PC-9 (cell line): ENCODE results near the gene FAM114A1. TPM values are rescaled to one million over a fixed set of nuclear protein-coding genes. Genes with fewer than 3 reads are reported as not detected.

Experiments
- BruUV-seq: library from RNA; stranded (reverse); fragments of 400-500 nt; replicated peaks from 2 replicates; lab custom pipeline; 2021; lab: Mats Ljungman, UMichigan
- CTCF ChIA-PET: fragments of 300-600 bp; sonication (Branson Sonifier 250); formaldehyde crosslinking; loops from one replicate; lab custom pipeline; 2022; ENCODE audit warnings: antibody characterized with exemption; lab: Charles Lee
- POLR2A ChIA-PET: fragments of 300-600 bp; sonication (Branson Sonifier 250); formaldehyde crosslinking; loops from one replicate; lab custom pipeline; 2022; ENCODE audit warnings: antibody characterized with exemption; ENCODE audit not compliant: unreplicated experiment; lab: Charles Lee
- DNase-seq, 2 experiments: peaks; one replicate each; pipeline versions ENCODE4 v3.0.0 to v3.0.0-alpha.2; 2015 to 2022; ENCODE audit warnings: mixed read lengths in 1 of 2
- H2AFZ ChIP-seq: fragments of 200-600 bp; sonication (generic); 2 replicates; pipeline ENCODE4 v1.8.1; 2017; ENCODE audit warnings: antibody characterized with exemption
- H3F3A ChIP-seq: fragments of 200-600 bp; sonication (generic); 2 replicates; pipeline ENCODE4 v1.8.1; 2017; ENCODE audit warnings: antibody characterized with exemption, mild to moderate bottlenecking, low read depth; ENCODE audit not compliant: insufficient read depth
- H3K27ac ChIP-seq: fragments of 200-600 bp; sonication (generic); 2 replicates; pipeline ENCODE4 v1.6.1; 2016; ENCODE audit warnings: mixed run types
- H3K27me3 ChIP-seq: fragments of 200-600 bp; sonication (generic); 2 replicates; pipeline ENCODE4 v1.6.1; 2016; ENCODE audit warnings: low read depth, mixed run types; ENCODE audit not compliant: insufficient read depth
- H3K36me3 ChIP-seq: fragments of 200-600 bp; sonication (generic); 2 replicates; pipeline ENCODE4 v1.6.1; 2016; ENCODE audit warnings: low read depth, mixed run types
- H3K4me1 ChIP-seq: fragments of 200-600 bp; sonication (generic); replicated peaks from 2 replicates; pipeline ENCODE4 v1.6.1; 2016; ENCODE audit warnings: mixed run types; ENCODE audit not compliant: insufficient read depth
- H3K4me2 ChIP-seq: fragments of 200-600 bp; sonication (generic); 2 replicates; pipeline ENCODE4 v1.6.1; 2017; ENCODE audit warnings: mixed run types
- H3K4me3 ChIP-seq: fragments of 200-600 bp; sonication (generic); 2 replicates; pipeline ENCODE4 v1.6.1; 2016; ENCODE audit warnings: mixed run types
- H3K79me2 ChIP-seq: fragments of 200-600 bp; sonication (generic); 2 replicates; pipeline ENCODE4 v1.6.1; 2017; ENCODE audit warnings: low read depth, mixed run types
- H3K9me2 ChIP-seq: fragments of 200-600 bp; sonication (generic); 2 replicates; pipeline ENCODE4 v1.8.1; 2017; ENCODE audit warnings: mild to moderate bottlenecking; ENCODE audit not compliant: insufficient read depth
- H3K9me3 ChIP-seq: fragments of 200-600 bp; sonication (generic); 2 replicates; pipeline ENCODE4 v1.8.1; 2016; ENCODE audit warnings: low read depth; ENCODE audit not compliant: insufficient read depth
- H4K20me1 ChIP-seq: fragments of 200-600 bp; sonication (generic); 2 replicates; pipeline ENCODE4 v1.8.1; 2017; ENCODE audit not compliant: insufficient read depth
- CTCF ChIP-seq: fragments of 200-600 bp; sonication (generic); conservative IDR thresholded peaks from 2 replicates; pipeline ENCODE4 v1.6.1; 2017; ENCODE audit warnings: mixed run types, antibody characterized with exemption, mild to moderate bottlenecking, moderate library complexity
- EZH2 ChIP-seq: fragments of 200-600 bp; sonication (generic); IDR thresholded peaks from 2 replicates; pipeline ENCODE4 v1.8.0; 2017; ENCODE audit warnings: antibody characterized with exemption, low read depth
- intact Hi-C: fragments of 100-400 bp; cut with micrococcal nuclease; formaldehyde crosslinking; loops from one replicate; pipeline ENCODE4 v1.10.0; 2022; ENCODE audit not compliant: unreplicated experiment
- total RNA-seq: library from RNA; stranded (reverse); gene quantifications from 2 replicates; pipeline ENCODE4 v1.2.3, GENCODE V29; 2021

The FAM114A1 gene
- total RNA-seq, 1 experiment from 2014 or later: 73.7 TPM

DNA sequence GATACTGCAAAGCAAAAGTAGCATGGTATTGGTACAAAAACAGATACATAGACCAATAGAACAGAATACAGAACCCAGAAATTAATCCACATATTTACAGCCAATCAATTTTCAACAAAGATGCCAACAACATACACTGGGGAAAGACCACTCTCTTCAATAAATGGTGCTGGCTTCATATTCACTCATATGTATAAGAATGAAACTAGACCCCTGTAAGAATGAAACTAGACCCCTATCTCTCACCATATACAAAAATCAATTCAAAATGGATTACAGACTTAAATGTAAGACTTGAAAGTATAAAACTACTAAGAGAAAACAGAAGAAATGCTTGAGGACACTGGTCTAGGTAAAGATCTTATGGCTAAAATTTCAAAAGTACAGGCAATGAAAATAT lies 30.3 kb upstream of the FAM114A1 start:
- ChIA-PET CTCF (no interaction called here), POLR2A (no interaction called here)
- peaks cover 12% of the 10 kb centered on the region for H3K4me1 ChIP-seq
- no peak overlapping the region for H3K27ac ChIP-seq
- no peak overlapping the region for H3K4me2 ChIP-seq
- no peaks in the 10 kb centered on the region for H3F3A ChIP-seq
- no peaks in the 10 kb centered on the region for H3K27me3 ChIP-seq
- H3K9me2 ChIP-seq: no peaks in the 10 kb centered on the region
- BruUV-seq: no TSS peak
- TF ChIP-seq EZH2: no peak
- no peak for TF ChIP-seq CTCF
- intact Hi-C loops: no loop called here
- H3K4me3 ChIP-seq: no peak overlapping the region
- H2AFZ ChIP-seq: 0 out of 2 replicates have a peak overlapping the region, but pooled peaks have one; percentile 13
- H4K20me1 ChIP-seq: no peaks in the 10 kb centered on the region
- H3K9me3 ChIP-seq: peaks cover 26% of the 10 kb centered on the region; the same call in 1 of the 2 replicates
- H3K79me2 ChIP-seq: no peaks in the 10 kb centered on the region
- no peak for DNase-seq
- H3K36me3 ChIP-seq: no peaks in the 10 kb centered on the region

- peak in 1 of 2 experiments; percentile 58 for DNase-seq
- Histone ChIP-seq H3K36me3 (no peaks in the 10 kb centered on the region), H3K27ac (peak overlapping the region; percentile 11; the same call in 1 of the 2 replicates), H3K9me2 (no peaks in the 10 kb centered on the region), H3K79me2 (no peaks in the 10 kb centered on the region), H3K4me2 (peak overlapping the region; percentile 8; the same call in 1 of the 2 replicates), H3K4me3 (no peak overlapping the region), H3K9me3 (peaks cover 26% of the 10 kb centered on the region; the same call in 1 of the 2 replicates), H3K4me1 (peaks cover 12% of the 10 kb centered on the region), H3F3A (no peaks in the 10 kb centered on the region), H3K27me3 (no peaks in the 10 kb centered on the region), H2AFZ (no peak overlapping the region), H4K20me1 (no peaks in the 10 kb centered on the region)
- intact Hi-C loops: no loop called here
- POLR2A ChIA-PET: no interaction called here
- BruUV-seq: no TSS peak
- CTCF ChIA-PET: no interaction called here
- TF ChIP-seq CTCF: no peak
- no peak for TF ChIP-seq EZH2
Measured at GRCh38 chr4:38837849-38838248, 29.8 kb upstream of the FAM114A1 start.

DNA sequence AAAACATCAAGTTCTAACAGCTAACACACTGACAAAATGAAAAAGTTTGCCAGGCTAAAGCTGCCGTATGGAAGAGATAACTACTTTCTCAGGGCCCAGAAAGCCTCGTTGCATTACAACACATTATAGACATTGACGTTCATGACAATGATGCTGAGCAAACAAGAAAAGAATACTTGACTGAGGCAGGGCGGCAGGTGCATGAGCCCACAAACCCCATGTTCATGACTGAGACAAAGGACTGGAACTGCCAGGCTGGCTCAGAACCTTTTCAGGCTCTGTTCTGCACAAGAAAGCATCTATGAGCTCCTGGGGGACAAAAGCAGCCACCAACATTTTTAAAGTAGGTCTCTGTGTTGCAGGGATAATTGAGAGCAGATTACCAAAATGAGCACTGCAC lies 24.6 kb upstream of the FAM114A1 start:
- H3K9me2 ChIP-seq: no peaks in the 10 kb centered on the region
- TF ChIP-seq EZH2: no peak
- TF ChIP-seq CTCF: no peak
- no peaks in the 10 kb centered on the region for H3F3A ChIP-seq
- intact Hi-C loops: no loop called here
- ChIA-PET CTCF (interaction anchor here (1.0 kb wide), 1 partner anchor 26 kb away, joined by 3 read pairs; no protein-coding TSS in a partner anchor), POLR2A (no interaction called here)
- no peak overlapping the region for H3K27ac ChIP-seq
- H3K36me3 ChIP-seq: no peaks in the 10 kb centered on the region
- H4K20me1 ChIP-seq: no peaks in the 10 kb centered on the region
- no TSS peak for BruUV-seq
- peaks cover 4% of the 10 kb centered on the region; the same call in 1 of the 2 replicates for H3K9me3 ChIP-seq
- H3K4me3 ChIP-seq: no peak overlapping the region
- no peak for DNase-seq
- no peak overlapping the region for H3K4me2 ChIP-seq
- no peaks in the 10 kb centered on the region for H3K27me3 ChIP-seq
- no peaks in the 10 kb centered on the region for H3K79me2 ChIP-seq
- peaks cover 4% of the 10 kb centered on the region for H3K4me1 ChIP-seq
- H2AFZ ChIP-seq: no peak overlapping the region
